PC-9 (cell line): ENCODE data around the gene DUSP7.

Source experiments
- EZH2 ChIP-seq: fragments of 200-600 bp; sonication (generic); IDR thresholded peaks from 2 replicates; pipeline ENCODE4 v1.8.0; 2017; ENCODE audit warnings: antibody characterized with exemption, low read depth
- TF ChIP-seq, protein P1 (sequence below): fragments of 200-600 bp; sonication (generic); conservative IDR thresholded peaks from 2 replicates; pipeline ENCODE4 v1.6.1; 2017; ENCODE audit warnings: mixed run types, antibody characterized with exemption, mild to moderate bottlenecking, moderate library complexity

- TF ChIP-seq, protein P1, sequence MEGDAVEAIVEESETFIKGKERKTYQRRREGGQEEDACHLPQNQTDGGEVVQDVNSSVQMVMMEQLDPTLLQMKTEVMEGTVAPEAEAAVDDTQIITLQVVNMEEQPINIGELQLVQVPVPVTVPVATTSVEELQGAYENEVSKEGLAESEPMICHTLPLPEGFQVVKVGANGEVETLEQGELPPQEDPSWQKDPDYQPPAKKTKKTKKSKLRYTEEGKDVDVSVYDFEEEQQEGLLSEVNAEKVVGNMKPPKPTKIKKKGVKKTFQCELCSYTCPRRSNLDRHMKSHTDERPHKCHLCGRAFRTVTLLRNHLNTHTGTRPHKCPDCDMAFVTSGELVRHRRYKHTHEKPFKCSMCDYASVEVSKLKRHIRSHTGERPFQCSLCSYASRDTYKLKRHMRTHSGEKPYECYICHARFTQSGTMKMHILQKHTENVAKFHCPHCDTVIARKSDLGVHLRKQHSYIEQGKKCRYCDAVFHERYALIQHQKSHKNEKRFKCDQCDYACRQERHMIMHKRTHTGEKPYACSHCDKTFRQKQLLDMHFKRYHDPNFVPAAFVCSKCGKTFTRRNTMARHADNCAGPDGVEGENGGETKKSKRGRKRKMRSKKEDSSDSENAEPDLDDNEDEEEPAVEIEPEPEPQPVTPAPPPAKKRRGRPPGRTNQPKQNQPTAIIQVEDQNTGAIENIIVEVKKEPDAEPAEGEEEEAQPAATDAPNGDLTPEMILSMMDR, result no peak
- TF ChIP-seq EZH2, result no peak
These were observed 10.7 kb upstream of the DUSP7 start for GRCh38 chr3:52067046-52067445.
